SK-N-SH (cell line): ENCODE measurements around the gene TRMT61B. TPM values are rescaled to one million over a fixed set of nuclear protein-coding genes. Genes with fewer than 3 reads are reported as not detected.

Experiments
- CTCF ChIA-PET: fragments of 300-600, 350-600 bp; formaldehyde crosslinking; extraction: SDS; loops from one replicate; lab custom pipeline; 2021; lab: Yijun Ruan, JAX
- POLR2A ChIA-PET: fragments of 350-600 bp; sonication (Branson Sonifier 250); formaldehyde crosslinking; extraction: SDS; loops from one replicate; lab custom pipeline; 2020; ENCODE audit warnings: antibody characterized with exemption, inconsistent platforms; lab: Yijun Ruan, JAX
- DNase-seq: peaks from one replicate; pipeline ENCODE4 v3.0.0; 2012
- H2AFZ ChIP-seq: fragments of 200-600 bp; sonication (generic); 2 replicates; pipeline ENCODE4 v1.8.1; 2016; ENCODE audit warnings: antibody characterized with exemption, mild to moderate bottlenecking, low read depth
- H3F3A ChIP-seq: fragments of 200-600 bp; sonication (generic); replicated peaks from 2 replicates; pipeline ENCODE3; 2016; ENCODE audit warnings: antibody characterized with exemption, mild to moderate bottlenecking; ENCODE audit not compliant: insufficient read depth
- H3K27ac ChIP-seq, 2 experiments: fragments of 200-500 bp in 1 of 2; fragments of 200-600 bp in 1 of 2; sonication (Bioruptor generic) in 1 of 2; sonication (generic), shearing (Covaris generic) in 1 of 2; 2 replicates each; pipeline versions ENCODE4 v1.5.1 to v1.6.1; 2014 to 2016; ENCODE audit warnings: low read depth in 2 of 2, inconsistent platforms in 1 of 2, low read length in 1 of 2, mild to moderate bottlenecking in 1 of 2, mixed read lengths in 1 of 2
- H3K27me3 ChIP-seq: fragments of 200-600 bp; sonication (generic), shearing (Covaris generic); 2 replicates; pipeline ENCODE4 v1.6.1; 2016; ENCODE audit warnings: mixed run types; ENCODE audit not compliant: insufficient read depth
- H3K36me3 ChIP-seq, 2 experiments: fragments of 200-500 bp in 1 of 2; fragments of 200-600 bp in 1 of 2; sonication (Bioruptor generic) in 1 of 2; sonication (generic) in 1 of 2; replicated peaks in 1 of 2; 2 replicates each; pipeline versions ENCODE3 to v1.5.1; 2014 to 2016; ENCODE audit warnings: low read length in 1 of 2, mild to moderate bottlenecking in 1 of 2; ENCODE audit not compliant: insufficient read depth in 2 of 2, control insufficient read depth in 1 of 2
- H3K4me1 ChIP-seq, 2 experiments: fragments of 200-500 bp in 1 of 2; fragments of 200-600 bp in 1 of 2; sonication (Bioruptor generic) in 1 of 2; sonication (generic), shearing (Covaris generic) in 1 of 2; 2 replicates each; pipeline versions ENCODE4 v1.5.1 to v1.6.1; 2014 to 2016; ENCODE audit warnings: low read depth in 1 of 2, low read length in 1 of 2, mixed run types in 1 of 2; ENCODE audit not compliant: insufficient read depth in 2 of 2, control insufficient read depth in 1 of 2
- H3K4me2 ChIP-seq: fragments of 200-600 bp; sonication (generic), shearing (Covaris generic); 2 replicates; pipeline ENCODE4 v1.6.1; 2017; ENCODE audit warnings: mixed run types
- H3K4me3 ChIP-seq, 2 experiments: fragments of 200-500 bp in 1 of 2; fragments of 200-600 bp in 1 of 2; sonication (Bioruptor generic) in 1 of 2; sonication (generic), shearing (Covaris generic) in 1 of 2; 2 replicates each; pipeline versions ENCODE4 v1.5.1 to v1.8.1; 2014 to 2016; ENCODE audit warnings: low read depth in 2 of 2, inconsistent platforms in 1 of 2, low read length in 1 of 2, mild to moderate bottlenecking in 1 of 2, mixed read lengths in 1 of 2, moderate library complexity in 1 of 2
- H3K79me2 ChIP-seq: fragments of 200-600 bp; sonication (generic); 2 replicates; pipeline ENCODE4 v1.8.1; 2017; ENCODE audit warnings: mild to moderate bottlenecking; ENCODE audit not compliant: insufficient read depth
- H3K9ac ChIP-seq: fragments of 200-600 bp; sonication (generic); 2 replicates; pipeline ENCODE4 v1.6.1; 2017; ENCODE audit warnings: mixed run types
- H3K9me2 ChIP-seq: fragments of 200-600 bp; sonication (generic); 2 replicates; pipeline ENCODE4 v1.6.1; 2017; ENCODE audit warnings: mixed run types
- H3K9me3 ChIP-seq: fragments of 200-600 bp; sonication (generic); 2 replicates; pipeline ENCODE4 v1.6.1; 2017; ENCODE audit warnings: mixed run types, mild to moderate bottlenecking, moderate library complexity
- H4K20me1 ChIP-seq: fragments of 200-600 bp; sonication (generic); 2 replicates; pipeline ENCODE4 v1.6.1; 2017; ENCODE audit warnings: mild to moderate bottlenecking, mixed run types; ENCODE audit not compliant: insufficient read depth
- ELF1 ChIP-seq: IDR thresholded peaks from 2 replicates; pipeline ENCODE4 v1.4.0; 2012
- EZH2phosphoT487 ChIP-seq: fragments of 200-600 bp; sonication (generic); IDR thresholded peaks from 2 replicates; pipeline ENCODE4 v1.6.1; 2017; ENCODE audit warnings: low read depth, mixed run types, mild to moderate bottlenecking, antibody characterized with exemption, moderate library complexity, borderline replicate concordance
- FOSL2 ChIP-seq: IDR thresholded peaks from 2 replicates; pipeline ENCODE4 v1.4.0; 2012; ENCODE audit warnings: low read depth, mild to moderate bottlenecking, moderate library complexity, borderline replicate concordance
- FOXM1 ChIP-seq: IDR thresholded peaks from 2 replicates; pipeline ENCODE4 v1.4.0; 2012; ENCODE audit warnings: low read depth, mild to moderate bottlenecking
- MEF2A ChIP-seq: IDR thresholded peaks from 2 replicates; pipeline ENCODE4 v1.4.0; 2012; ENCODE audit warnings: low read depth, borderline replicate concordance
- MXI1 ChIP-seq: IDR thresholded peaks from 2 replicates; pipeline ENCODE4 v1.6.1; 2012; ENCODE audit warnings: mild to moderate bottlenecking, low read depth, low read length, improper control_type of control experiment
- NFIC ChIP-seq: IDR thresholded peaks from 2 replicates; pipeline ENCODE4 v1.4.0; 2012; ENCODE audit warnings: borderline replicate concordance
- NRF1 ChIP-seq: IDR thresholded peaks from 2 replicates; pipeline ENCODE4 v1.6.1; 2012; ENCODE audit warnings: low read depth, mild to moderate bottlenecking, low read length
- RCOR1 ChIP-seq: fragments of 150-350 bp; IDR thresholded peaks from 2 replicates; pipeline ENCODE4 v1.6.1; 2017; ENCODE audit warnings: antibody characterized with exemption, low read length
- RXRA ChIP-seq: IDR thresholded peaks from 2 replicates; pipeline ENCODE4 v1.4.0; 2012; ENCODE audit warnings: low read depth, mild to moderate bottlenecking, borderline replicate concordance
- TAF1 ChIP-seq: IDR thresholded peaks from 2 replicates; pipeline ENCODE4 v1.6.1; 2012; ENCODE audit warnings: low read depth, mild to moderate bottlenecking, low read length, moderate library complexity, borderline replicate concordance
- WGBS: methylation state at CpG from one replicate; pipeline ENCODE4 v1.1.6; 2017; ENCODE audit warnings: low lambda C conversion rate; 5-methylcytosine and 5-hydroxymethylcytosine counted together
- polyA plus RNA-seq, 3 experiments: library from polyadenylated mRNA; depleted of rRNA; stranded (reverse); fragments of >200 nt; gene quantifications; 2 replicates each; pipeline ENCODE4 v1.2.3, GENCODE V29; 2012
- TF ChIP-seq, protein P1 (sequence below): fragments of 200-600 bp; sonication (generic); IDR thresholded peaks from 2 replicates; pipeline ENCODE4 v1.6.1; 2017; ENCODE audit warnings: antibody characterized with exemption, mild to moderate bottlenecking, moderate library complexity
- TF ChIP-seq, protein P2 (sequence below): fragments of 150-350 bp; IDR thresholded peaks from 2 replicates; pipeline ENCODE4 v1.6.1; 2016; ENCODE audit warnings: mild to moderate bottlenecking, low read depth, low read length
- TF ChIP-seq, protein P3 (sequence below): IDR thresholded peaks from 2 replicates; pipeline ENCODE4 v1.4.0; 2012; ENCODE audit warnings: low read depth, borderline replicate concordance
- TF ChIP-seq, protein P4 (sequence below): IDR thresholded peaks from 2 replicates; pipeline ENCODE4 v1.4.0; 2012; ENCODE audit warnings: low read depth

The TRMT61B gene
- polyA plus RNA-seq, 1 of the 3 experiments (the other 2 are of a cell fraction): 11.4 TPM

DNA sequence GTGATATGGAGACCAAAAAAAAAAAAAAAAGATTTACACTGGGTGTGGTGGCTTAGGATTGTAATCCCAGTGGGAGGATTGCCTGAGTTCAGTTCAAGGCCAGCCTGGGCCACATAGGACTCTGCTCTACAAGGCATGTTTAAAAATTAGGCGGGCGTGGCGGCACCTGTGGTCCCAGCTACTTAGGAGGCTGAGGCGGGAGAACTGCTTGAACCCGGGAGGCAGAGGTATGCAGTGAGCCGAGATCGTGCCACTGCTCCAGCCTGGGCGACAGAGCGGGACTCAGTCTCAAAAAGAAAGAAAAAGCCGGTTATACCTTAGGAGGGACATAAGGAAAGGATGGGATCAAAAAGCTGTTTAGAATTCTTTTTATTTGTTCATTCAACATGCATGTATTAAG lies 60.2 kb downstream of the TRMT61B start (continued):
- TF ChIP-seq, protein P1, sequence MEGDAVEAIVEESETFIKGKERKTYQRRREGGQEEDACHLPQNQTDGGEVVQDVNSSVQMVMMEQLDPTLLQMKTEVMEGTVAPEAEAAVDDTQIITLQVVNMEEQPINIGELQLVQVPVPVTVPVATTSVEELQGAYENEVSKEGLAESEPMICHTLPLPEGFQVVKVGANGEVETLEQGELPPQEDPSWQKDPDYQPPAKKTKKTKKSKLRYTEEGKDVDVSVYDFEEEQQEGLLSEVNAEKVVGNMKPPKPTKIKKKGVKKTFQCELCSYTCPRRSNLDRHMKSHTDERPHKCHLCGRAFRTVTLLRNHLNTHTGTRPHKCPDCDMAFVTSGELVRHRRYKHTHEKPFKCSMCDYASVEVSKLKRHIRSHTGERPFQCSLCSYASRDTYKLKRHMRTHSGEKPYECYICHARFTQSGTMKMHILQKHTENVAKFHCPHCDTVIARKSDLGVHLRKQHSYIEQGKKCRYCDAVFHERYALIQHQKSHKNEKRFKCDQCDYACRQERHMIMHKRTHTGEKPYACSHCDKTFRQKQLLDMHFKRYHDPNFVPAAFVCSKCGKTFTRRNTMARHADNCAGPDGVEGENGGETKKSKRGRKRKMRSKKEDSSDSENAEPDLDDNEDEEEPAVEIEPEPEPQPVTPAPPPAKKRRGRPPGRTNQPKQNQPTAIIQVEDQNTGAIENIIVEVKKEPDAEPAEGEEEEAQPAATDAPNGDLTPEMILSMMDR: no peak

DNA sequence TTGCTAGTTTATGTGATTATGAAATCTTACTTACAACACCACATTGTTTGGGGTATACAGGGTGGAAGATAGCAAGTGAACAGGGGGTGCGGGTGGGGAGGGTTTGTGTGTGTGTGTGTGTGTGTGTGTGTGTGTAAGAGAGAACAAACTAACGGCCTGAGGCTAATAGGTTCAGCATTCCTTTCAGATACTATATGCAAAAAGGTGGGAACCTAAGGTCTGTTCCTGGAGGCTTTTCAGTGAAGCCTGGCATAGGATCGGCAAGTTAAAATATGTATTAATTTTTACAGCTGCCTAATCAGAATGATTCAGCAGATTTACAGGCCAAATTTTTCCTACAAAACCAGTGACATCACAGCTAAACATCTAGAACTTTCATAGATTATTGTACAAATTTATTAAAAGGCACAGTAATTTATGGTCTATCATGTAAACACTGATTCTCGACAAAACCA lies 67.1 kb downstream of the TRMT61B start:
- no peak overlapping the region for H3K27ac ChIP-seq
- POLR2A ChIA-PET: no interaction called here
- DNase-seq: no peak

DNA sequence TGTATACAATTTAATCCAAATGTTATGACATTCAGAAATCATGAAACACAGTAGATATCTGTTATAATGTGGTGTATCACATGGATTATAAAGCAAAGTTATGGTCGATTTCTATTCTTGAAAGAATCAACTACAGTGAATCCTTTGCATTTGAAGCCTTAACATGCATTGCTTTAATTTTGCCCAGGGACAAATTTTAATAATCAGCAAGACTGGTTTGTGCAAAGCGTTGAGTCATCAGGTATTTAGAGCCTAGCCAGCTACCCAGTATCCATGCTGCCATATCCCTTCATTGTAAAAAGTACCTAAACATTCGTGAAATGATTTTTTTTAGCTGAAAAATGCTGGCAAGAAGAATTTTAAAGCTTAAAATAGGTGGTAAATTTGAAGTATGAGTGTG lies 68.4 kb downstream of the TRMT61B start:
- WGBS: 86% methylated on average over 3 of the region's 3 CpGs
- H3K27ac ChIP-seq: no peak overlapping the region
- no peaks in the 10 kb centered on the region for H3K27me3 ChIP-seq
- H3K9me3 ChIP-seq: no peaks in the 10 kb centered on the region
- POLR2A ChIA-PET: no interaction called here
- peaks cover 10% of the 10 kb centered on the region for H3F3A ChIP-seq
- H3K9me2 ChIP-seq: no peaks in the 10 kb centered on the region
- CTCF ChIA-PET: interaction anchor here (0.7 to 4.4 kb wide), 5 partner anchors 9 to 235 kb away, joined by 3 to 23 read pairs (median 5); no protein-coding TSS in a partner anchor
- peaks cover 49% of the 10 kb centered on the region for H3K79me2 ChIP-seq
- H3K4me2 ChIP-seq: no peak overlapping the region
- H4K20me1 ChIP-seq: peaks cover 3% of the 10 kb centered on the region; the same call in 1 of the 2 replicates
- peaks cover 0 to 6% of the 10 kb centered on the region in 2 experiments; a peak in 2 of 4 replicates for H3K4me1 ChIP-seq
- H3K36me3 ChIP-seq: peaks cover 55 to 82% of the 10 kb centered on the region in 2 experiments
- no peak overlapping the region for H3K4me3 ChIP-seq
- H3K9ac ChIP-seq: no peak overlapping the region
- H2AFZ ChIP-seq: no peak overlapping the region
- no peak for DNase-seq
- TF ChIP-seq ELF1: no peak
- TF ChIP-seq NFIC: no peak
- TF ChIP-seq, protein P2, sequence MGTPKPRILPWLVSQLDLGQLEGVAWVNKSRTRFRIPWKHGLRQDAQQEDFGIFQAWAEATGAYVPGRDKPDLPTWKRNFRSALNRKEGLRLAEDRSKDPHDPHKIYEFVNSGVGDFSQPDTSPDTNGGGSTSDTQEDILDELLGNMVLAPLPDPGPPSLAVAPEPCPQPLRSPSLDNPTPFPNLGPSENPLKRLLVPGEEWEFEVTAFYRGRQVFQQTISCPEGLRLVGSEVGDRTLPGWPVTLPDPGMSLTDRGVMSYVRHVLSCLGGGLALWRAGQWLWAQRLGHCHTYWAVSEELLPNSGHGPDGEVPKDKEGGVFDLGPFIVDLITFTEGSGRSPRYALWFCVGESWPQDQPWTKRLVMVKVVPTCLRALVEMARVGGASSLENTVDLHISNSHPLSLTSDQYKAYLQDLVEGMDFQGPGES: no peak
- TF ChIP-seq RXRA: no peak
- no peak for TF ChIP-seq FOSL2
- no peak for TF ChIP-seq RCOR1
- no peak for TF ChIP-seq MEF2A
- TF ChIP-seq FOXM1: no peak
- TF ChIP-seq EZH2phosphoT487: no peak
- no peak for TF ChIP-seq NRF1
- no peak for TF ChIP-seq TAF1
- TF ChIP-seq, protein P3, sequence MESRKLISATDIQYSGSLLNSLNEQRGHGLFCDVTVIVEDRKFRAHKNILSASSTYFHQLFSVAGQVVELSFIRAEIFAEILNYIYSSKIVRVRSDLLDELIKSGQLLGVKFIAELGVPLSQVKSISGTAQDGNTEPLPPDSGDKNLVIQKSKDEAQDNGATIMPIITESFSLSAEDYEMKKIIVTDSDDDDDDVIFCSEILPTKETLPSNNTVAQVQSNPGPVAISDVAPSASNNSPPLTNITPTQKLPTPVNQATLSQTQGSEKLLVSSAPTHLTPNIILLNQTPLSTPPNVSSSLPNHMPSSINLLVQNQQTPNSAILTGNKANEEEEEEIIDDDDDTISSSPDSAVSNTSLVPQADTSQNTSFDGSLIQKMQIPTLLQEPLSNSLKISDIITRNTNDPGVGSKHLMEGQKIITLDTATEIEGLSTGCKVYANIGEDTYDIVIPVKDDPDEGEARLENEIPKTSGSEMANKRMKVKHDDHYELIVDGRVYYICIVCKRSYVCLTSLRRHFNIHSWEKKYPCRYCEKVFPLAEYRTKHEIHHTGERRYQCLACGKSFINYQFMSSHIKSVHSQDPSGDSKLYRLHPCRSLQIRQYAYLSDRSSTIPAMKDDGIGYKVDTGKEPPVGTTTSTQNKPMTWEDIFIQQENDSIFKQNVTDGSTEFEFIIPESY: no peak

More for the DNA sequence above, 67.1 kb downstream of the TRMT61B start:
- H3K9me3 ChIP-seq: no peaks in the 10 kb centered on the region
- peaks cover 48 to 74% of the 10 kb centered on the region in 2 experiments for H3K36me3 ChIP-seq
- peaks cover 37% of the 10 kb centered on the region for H3K79me2 ChIP-seq
- peaks cover 0 to 6% of the 10 kb centered on the region in 2 experiments; a peak in 2 of 4 replicates for H3K4me1 ChIP-seq
- H3F3A ChIP-seq: peaks cover 22% of the 10 kb centered on the region
- no peak overlapping the region for H3K4me3 ChIP-seq
- H4K20me1 ChIP-seq: no peaks in the 10 kb centered on the region; the same call in 1 of the 2 replicates
- CTCF ChIA-PET: interaction anchor here (1.3 to 4.4 kb wide), 2 partner anchors 119 to 209 kb away, joined by 3 to 23 read pairs; no protein-coding TSS in a partner anchor
- no peaks in the 10 kb centered on the region for H3K27me3 ChIP-seq
- no peaks in the 10 kb centered on the region for H3K9me2 ChIP-seq
- TF ChIP-seq, protein P4, sequence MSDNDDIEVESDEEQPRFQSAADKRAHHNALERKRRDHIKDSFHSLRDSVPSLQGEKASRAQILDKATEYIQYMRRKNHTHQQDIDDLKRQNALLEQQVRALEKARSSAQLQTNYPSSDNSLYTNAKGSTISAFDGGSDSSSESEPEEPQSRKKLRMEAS: no peak
- TF ChIP-seq, protein P1: no peak
- TF ChIP-seq MXI1 (no peak), ELF1 (no peak)
- H2AFZ ChIP-seq: no peak overlapping the region
- no peak overlapping the region for H3K9ac ChIP-seq
- H3K4me2 ChIP-seq: no peak overlapping the region
- 77% methylated on average over 4 of the region's 4 CpGs for WGBS
